Sigmoid colon (tissue), 4 donors: ENCODE data around the gene FNDC1.

ENCODE experiments used
- CTCF ChIP-seq, 4 experiments: fragments of 450-650 bp in 3 of 4; fragments of 200-600 bp in 1 of 4; IDR thresholded peaks; one replicate each; pipeline ENCODE4 v1.5.1; 2016 to 2019; ENCODE audit warnings: antibody characterized with exemption in 4 of 4, mild to moderate bottlenecking in 3 of 4, moderate library complexity in 2 of 4
- POLR2A ChIP-seq, 2 donors: fragments of 450-650 bp; IDR thresholded peaks; one replicate each; pipeline ENCODE4 v1.6.1; 2016; ENCODE audit warnings: antibody characterized with exemption in 2 of 2, mild to moderate bottlenecking in 2 of 2, moderate library complexity in 2 of 2
- POLR2AphosphoS5 ChIP-seq, 4 donors: sonication (generic); formaldehyde crosslinking; IDR thresholded peaks; one replicate each; pipeline ENCODE4 v1.6.1; 2017; ENCODE audit warnings: antibody characterized with exemption in 4 of 4

DNA sequence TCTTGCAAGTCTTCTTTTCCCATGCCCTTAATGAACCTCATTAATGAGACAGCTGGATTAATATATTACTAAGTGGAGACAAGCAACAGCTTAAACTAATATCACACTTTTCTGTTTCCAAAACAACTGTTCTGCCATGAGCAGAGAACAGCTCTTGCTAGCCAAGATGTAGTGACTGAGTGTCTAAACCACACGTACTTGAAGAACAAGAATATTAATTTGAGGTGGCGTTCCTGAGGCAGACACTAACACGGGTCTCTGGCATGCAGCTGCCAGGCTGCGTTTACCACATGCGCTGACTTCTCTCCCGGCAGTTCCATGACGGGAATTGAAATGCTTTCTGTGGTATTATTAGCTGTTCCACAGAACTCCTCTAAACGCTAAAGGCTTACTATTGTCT is 80.6 kb downstream of the FNDC1 start:
- TF ChIP-seq CTCF (IDR thresholded peaks at IDR 0.05) (no peak), POLR2A (IDR thresholded peaks at IDR 0.05) (no peak), POLR2AphosphoS5 (IDR thresholded peaks at IDR 0.05) (no peak)
